ENCODE results near the gene ARL15.
"Not testable (repeated sequence)": the region's sequence is repeated elsewhere in the genome, so short reads cannot be mapped to it uniquely, and the experiment has no call there.

Gene ARL15

GRCh38 chr5:53997736-53998627 is 312.4 kb downstream of the ARL15 start:
- DNase-seq (ENCODE audit: low read depth in 4 of 4, low spot score in 1 of 4): no peak

GRCh38 chr5:53996008-53996407 is 314.4 kb downstream of the ARL15 start:
- no peak for DNase-seq (ENCODE audit: low read depth in 4 of 4, low spot score in 1 of 4)

- no peak for DNase-seq (ENCODE audit: low read depth in 4 of 4, low spot score in 1 of 4)
These were observed 316.2 kb downstream of the ARL15 start for GRCh38 chr5:53994148-53994547.

- DNase-seq (ENCODE audit: low read depth in 4 of 4, low spot score in 1 of 4): no peak
These were observed 318.4 kb downstream of the ARL15 start for GRCh38 chr5:53991942-53992341.

- DNase-seq (ENCODE audit: low read depth in 4 of 4, low spot score in 1 of 4): no peak
These were observed 323.3 kb downstream of the ARL15 start for GRCh38 chr5:53987101-53987500.

GRCh38 chr5:53985796-53986195 is 324.6 kb downstream of the ARL15 start:
- DNase-seq (ENCODE audit: low read depth in 4 of 4, low spot score in 1 of 4): no peak

GRCh38 chr5:53984971-53985370 is 325.4 kb downstream of the ARL15 start:
- no peak for DNase-seq (ENCODE audit: low read depth in 4 of 4, low spot score in 1 of 4)

GRCh38 chr5:53983568-53984460 is 326.6 kb downstream of the ARL15 start:
- no peak for DNase-seq (ENCODE audit: low read depth in 4 of 4, low spot score in 1 of 4)

- DNase-seq (ENCODE audit: low read depth in 4 of 4, low spot score in 1 of 4): not testable (repeated sequence)
These were observed 328.1 kb downstream of the ARL15 start for GRCh38 chr5:53982319-53982718.

GRCh38 chr5:53980061-53980460 is 330.3 kb downstream of the ARL15 start:
- DNase-seq (ENCODE audit: low read depth in 4 of 4, low spot score in 1 of 4): no peak

- DNase-seq (ENCODE audit: low read depth in 4 of 4, low spot score in 1 of 4): no peak
These were observed 336.4 kb downstream of the ARL15 start for GRCh38 chr5:53974021-53974420.

GRCh38 chr5:53972314-53972713 is 338.1 kb downstream of the ARL15 start:
- DNase-seq (ENCODE audit: low read depth in 4 of 4, low spot score in 1 of 4): no peak

- DNase-seq (ENCODE audit: low read depth in 4 of 4, low spot score in 1 of 4): no peak
These were observed 338.8 kb downstream of the ARL15 start for GRCh38 chr5:53971551-53971950.

GRCh38 chr5:53971131-53971530 is 339.2 kb downstream of the ARL15 start:
- DNase-seq (ENCODE audit: low read depth in 4 of 4, low spot score in 1 of 4): no peak

GRCh38 chr5:53970475-53970874 is 339.9 kb downstream of the ARL15 start:
- DNase-seq (ENCODE audit: low read depth in 4 of 4, low spot score in 1 of 4): no peak

- DNase-seq (ENCODE audit: low read depth in 4 of 4, low spot score in 1 of 4): no peak
These were observed 341.1 kb downstream of the ARL15 start for GRCh38 chr5:53969176-53969730.

GRCh38 chr5:53965459-53965858 is 344.9 kb downstream of the ARL15 start:
- no peak for DNase-seq (ENCODE audit: low read depth in 4 of 4, low spot score in 1 of 4)

GRCh38 chr5:53963958-53964357 is 346.4 kb downstream of the ARL15 start:
- DNase-seq (ENCODE audit: low read depth in 4 of 4, low spot score in 1 of 4): no peak

GRCh38 chr5:53962306-53962705 is 348.1 kb downstream of the ARL15 start:
- DNase-seq (ENCODE audit: low read depth in 4 of 4, low spot score in 1 of 4): no peak

GRCh38 chr5:53956632-53957031 is 353.7 kb downstream of the ARL15 start:
- no peak for DNase-seq (ENCODE audit: low read depth in 4 of 4, low spot score in 1 of 4)

GRCh38 chr5:53956196-53956595 is 354.2 kb downstream of the ARL15 start:
- no peak for DNase-seq (ENCODE audit: low read depth in 4 of 4, low spot score in 1 of 4)

- DNase-seq (ENCODE audit: low read depth in 4 of 4, low spot score in 1 of 4): no peak
These were observed 359.8 kb downstream of the ARL15 start for GRCh38 chr5:53950621-53951020.

Data from stimulated activated CD4-positive, alpha-beta T cell treated with anti-CD3 and anti-CD28 coated beads, Interleukin-1b, Interleukin-23, amount 100 ng/mL, for 24 hours (primary cell).